NCI-H69 (cell line): ENCODE data around the gene LDHAL6A.
"Not testable (repeated sequence)": the region's sequence is repeated elsewhere in the genome, so short reads cannot be mapped to it uniquely, and the experiment has no call there.

Source experiments
- DNase-seq: peaks from one replicate; lab custom pipeline; 2025; lab: John Stamatoyannopoulos, UW

The LDHAL6A gene

DNA sequence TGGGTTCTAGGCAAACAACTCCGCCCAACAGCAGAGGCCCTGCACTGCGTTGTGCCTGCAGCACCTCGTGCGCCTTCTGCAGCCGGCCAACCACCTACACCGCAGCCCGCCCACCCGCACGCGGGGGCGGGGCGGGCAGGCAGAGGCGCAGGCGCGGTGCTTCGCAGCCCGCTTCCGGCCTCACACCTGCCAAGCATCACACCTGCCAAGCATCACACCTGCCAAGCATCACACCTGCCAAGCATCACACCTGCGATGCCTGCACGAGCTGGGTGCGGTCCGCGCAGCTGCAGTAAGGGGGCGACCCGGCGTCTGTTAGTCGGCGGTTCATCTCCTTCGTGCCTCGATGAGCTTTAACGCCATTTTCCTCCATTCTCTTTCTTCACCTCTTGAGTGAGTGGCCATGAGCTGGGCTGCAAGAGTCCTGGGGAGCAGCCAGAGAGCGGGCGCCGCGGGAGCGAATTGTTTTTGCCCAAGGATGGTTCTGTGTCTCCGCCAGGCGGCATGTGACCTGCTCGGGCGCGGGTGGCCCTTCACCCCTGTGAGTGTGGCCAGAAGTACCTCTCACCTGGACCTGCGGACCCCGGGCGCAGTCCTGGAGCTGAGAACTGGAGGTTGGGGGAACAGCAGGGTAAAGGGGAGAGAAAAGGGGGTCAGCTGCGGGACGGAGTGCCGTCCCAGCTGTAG lies at the start of gene LDHAL6A:
TSS of gene LDHAL6A (plus strand) at position 171 of the 687 bp plus-strand sequence. CDS start 825 bp downstream, outside the sequence.
- DNase-seq, result peak; percentile 34

- not testable (repeated sequence) for DNase-seq
These were observed 48.3 kb upstream of the LDHAL6A start for GRCh38 chr11:18407400-18407799.

DNA sequence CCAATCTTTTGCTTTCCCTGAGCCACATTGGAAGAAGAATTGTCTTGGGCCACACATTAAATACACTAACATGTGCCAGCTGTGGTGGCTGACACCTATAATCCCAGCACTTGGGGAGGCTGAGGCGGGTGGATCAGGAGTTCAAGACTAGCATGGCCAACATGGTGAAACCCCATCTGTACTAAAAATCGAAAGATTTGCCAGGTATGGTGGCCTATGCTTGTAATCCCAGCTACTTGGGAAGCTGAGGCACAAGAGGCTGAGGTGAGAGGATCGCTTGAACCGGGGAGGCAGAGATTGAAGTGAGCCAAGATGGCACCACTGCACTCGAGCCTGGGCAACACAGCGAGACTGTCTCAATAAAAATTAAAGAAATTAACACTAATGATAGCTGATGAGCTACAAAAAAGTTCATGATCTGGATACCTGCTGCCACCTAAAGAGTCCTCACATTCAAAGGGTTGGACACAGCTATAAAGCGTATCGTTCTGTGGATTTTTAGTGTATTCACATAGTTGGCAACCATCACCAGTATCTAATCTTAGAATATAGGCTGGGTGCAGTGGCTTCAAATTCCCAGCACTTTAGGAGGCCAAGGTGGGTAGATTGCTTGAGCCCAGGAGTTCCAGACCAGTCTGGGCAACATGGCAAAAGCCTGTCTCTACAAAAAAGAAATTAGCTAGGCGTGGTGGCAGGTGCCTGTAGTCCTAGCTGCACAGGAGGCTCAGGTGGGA lies 46.9 kb upstream of the LDHAL6A start:
- no peak for DNase-seq

- DNase-seq, result no peak
These were observed 39.2 kb upstream of the LDHAL6A start for GRCh38 chr11:18416459-18416858.

DNA sequence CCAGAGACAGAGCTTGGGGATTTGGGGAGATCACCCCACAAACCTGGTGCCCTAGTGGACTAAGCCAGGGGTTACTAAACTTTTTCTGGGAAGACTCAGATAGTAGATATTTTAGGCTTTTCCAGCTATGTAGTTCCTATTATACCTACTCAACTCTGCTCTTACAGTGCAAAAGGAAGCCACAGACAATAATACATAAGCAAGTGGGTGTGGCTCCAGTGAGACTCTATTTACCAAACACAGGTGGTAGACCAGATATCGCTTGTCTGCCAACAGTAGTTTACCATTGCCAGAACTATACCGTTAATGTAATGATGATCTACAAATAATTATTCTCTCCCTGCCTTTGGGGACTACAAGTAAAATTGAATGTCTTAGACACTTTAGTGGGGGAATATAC lies 36.6 kb upstream of the LDHAL6A start:
- peak; percentile 7 for DNase-seq

DNA sequence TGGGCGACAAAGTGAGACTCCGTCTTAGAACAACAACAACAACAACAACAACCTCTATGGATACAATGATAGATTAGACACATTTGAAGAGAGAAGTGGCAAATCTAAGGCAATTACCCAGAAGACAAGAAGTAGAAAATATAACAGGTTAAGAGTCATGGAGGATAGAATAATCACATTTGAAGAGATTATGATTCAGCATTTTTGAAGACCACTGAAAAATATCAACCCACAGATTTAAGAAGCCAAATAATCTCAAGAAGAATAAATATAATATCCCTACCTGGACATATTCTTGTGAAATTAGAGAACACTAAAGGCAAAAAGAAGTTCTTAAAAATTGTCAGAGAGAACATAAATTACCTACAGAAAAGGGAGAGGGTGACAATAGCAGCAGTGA lies 35.6 kb upstream of the LDHAL6A start:
- DNase-seq, result no peak

GRCh38 chr11:18427240-18427639 lies 28.4 kb upstream of the LDHAL6A start:
- no peak for DNase-seq

- DNase-seq, result no peak
These were observed 26.3 kb upstream of the LDHAL6A start for GRCh38 chr11:18429332-18429731.

DNA sequence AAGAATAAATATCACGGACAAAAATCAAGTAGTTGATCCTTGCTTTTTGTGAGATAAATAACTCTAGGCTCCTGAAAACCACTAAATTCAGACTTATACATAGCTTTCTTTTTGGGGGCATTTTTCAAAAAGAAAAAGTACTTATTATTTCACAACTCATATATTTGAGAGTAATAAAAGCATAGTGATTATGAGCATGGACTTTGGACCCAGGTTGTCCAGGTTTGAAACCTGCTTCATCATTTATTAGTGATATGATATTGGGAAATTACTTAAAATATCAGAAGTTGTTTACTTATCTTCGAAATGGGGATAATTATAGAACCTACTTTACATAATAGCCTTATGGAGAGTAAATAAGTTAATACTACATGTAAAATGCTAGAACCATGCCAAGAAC lies 17.0 kb upstream of the LDHAL6A start:
- DNase-seq, result no peak

DNA sequence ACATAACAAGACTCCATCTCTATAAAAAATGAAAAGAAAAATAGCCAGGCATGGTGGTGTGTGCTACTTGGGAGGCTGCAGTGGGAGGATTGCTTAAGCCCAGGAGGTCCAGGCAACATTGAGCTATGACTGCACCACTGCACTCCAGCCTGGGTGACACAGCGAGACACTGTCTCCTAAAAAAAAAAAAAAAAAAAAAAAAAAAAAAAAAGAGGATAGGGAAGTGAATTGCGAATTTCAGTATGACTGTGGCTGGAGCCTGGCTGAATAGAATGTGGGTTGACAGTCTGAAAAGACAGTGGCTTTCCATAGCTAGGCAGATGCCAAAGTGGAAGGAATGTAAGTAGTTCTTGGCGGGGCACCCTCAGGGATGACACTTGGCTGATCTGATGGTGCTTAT lies 6.4 kb upstream of the LDHAL6A start:
- no peak for DNase-seq

GRCh38 chr11:18452927-18453326 lies 2.7 kb upstream of the LDHAL6A start:
- DNase-seq, result no peak

GRCh38 chr11:18457450-18457849 lies 1.8 kb downstream of the LDHAL6A start:
- DNase-seq, result no peak

DNA sequence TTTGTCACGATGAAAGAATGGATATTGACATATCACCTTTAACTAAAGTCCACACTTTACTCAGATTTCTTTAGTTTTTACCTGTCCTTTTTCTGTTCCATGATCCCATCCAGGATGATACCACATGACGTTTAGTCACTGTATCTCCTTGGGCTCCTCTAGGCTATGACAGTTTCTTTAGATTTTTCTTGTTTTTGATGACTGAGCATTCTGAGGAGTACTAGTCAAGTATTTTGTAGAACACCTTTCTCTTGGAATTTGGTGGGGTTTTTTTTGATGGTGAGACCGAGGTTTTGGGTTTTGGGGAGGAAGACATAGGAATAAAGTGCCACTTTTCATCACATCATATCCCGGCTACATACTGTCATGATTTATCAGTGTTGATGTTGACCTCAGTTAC lies 4.0 kb downstream of the LDHAL6A start:
- no peak for DNase-seq

DNA sequence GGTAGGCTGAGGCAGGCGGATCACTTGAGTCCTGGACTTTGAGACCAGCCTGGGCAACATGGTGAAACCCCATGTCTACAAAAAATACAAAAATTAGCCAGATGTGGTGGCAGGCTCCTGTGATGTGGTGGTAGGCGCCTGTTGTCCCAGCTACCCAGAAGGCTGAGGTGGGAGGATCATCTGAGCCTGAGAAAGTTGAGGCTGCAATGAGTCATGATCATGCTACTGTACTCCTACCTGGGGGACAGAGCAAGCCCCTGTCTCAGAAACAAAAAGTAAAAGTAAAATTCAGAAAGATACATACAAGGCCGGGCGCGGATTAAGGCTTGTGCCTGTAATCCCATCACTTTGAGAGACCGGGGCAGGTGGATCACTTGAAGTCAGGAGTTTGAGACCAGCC lies 6.3 kb downstream of the LDHAL6A start:
- DNase-seq, result no peak

DNA sequence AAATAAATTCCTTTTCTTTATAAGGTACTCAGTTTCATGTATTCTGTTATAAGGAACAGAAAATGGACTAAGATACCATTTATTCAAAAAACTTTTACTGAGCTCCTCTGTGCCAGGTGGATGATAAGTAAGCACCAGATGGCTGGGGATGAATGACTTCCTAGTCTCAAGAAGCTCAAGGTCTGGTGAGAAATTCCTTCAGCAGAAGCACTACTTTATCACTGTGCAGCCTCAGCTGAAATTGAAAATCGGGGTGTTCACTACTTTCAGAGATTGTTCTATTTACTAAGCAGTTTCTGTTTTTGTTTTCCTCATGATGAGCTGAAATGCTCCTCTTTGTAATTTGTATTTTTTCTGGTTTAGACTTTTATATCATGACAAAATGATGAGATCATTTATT lies 7.8 kb downstream of the LDHAL6A start:
- peak; percentile 7 for DNase-seq

- no peak for DNase-seq
These were observed 10.7 kb downstream of the LDHAL6A start for GRCh38 chr11:18466402-18466801.

GRCh38 chr11:18468059-18468458 lies 12.4 kb downstream of the LDHAL6A start:
- DNase-seq, result no peak

- DNase-seq, result no peak
These were observed 13.3 kb downstream of the LDHAL6A start for GRCh38 chr11:18468961-18469360.

GRCh38 chr11:18471995-18472394 lies 16.3 kb downstream of the LDHAL6A start:
- no peak for DNase-seq

- no peak for DNase-seq
These were observed 16.9 kb downstream of the LDHAL6A start for GRCh38 chr11:18472587-18472986.

GRCh38 chr11:18479063-18479462 lies 23.4 kb downstream of the LDHAL6A start:
- no peak for DNase-seq

DNA sequence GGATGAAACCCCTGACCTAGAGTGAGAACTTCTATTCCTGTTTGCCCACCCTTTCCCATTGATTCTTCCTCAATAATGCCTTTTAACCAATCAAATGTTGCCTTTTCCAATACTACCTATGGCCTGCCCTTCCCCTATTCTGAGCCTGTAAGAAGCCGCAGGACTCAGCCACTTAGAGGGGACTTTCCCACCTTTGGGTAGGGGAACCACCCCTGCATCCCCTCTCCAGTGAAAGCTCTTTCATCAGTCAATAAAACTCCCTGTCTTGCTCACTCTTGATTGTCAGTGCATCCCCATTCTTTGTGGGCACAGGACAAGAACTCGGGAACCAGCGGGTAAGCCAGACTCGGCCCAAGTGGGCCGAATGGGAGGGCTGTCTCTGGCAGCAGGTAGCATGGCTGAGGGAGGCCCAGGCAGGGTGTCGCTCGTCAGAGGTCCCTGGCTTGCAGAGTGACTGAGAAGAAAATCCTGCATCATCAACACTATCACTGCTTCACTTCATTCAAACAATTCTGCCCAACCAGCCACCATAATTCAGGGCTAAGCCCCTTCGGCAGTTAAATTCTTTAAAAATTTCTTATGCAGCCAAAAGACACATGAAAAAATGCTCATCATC lies 30.4 kb downstream of the LDHAL6A start:
- DNase-seq, result no peak

DNA sequence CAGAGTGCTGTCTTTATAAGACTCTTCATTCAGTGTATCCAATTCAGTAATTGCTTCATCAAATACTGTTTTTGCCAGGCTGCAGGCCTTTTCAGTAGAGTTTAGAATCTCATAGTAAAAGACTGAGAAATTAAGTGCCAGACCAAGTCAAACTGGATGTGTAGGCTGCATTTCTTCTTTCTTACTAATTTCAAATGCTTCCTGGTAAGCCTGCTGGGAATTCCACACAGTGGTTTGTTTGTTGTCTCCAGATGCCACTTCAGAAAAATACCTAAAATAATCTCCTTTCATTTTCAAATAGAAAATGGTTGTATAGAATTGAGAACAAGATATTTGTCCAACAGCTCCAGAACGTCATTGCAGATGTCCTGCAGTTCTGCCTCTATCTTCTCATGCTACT lies 34.7 kb downstream of the LDHAL6A start:
- DNase-seq, result no peak
